GM21390 (cell line): ENCODE data around the gene OR7A10.

Experiments used
- ATAC-seq: cut with Tn5 transposase; IDR thresholded peaks from one replicate; pipeline ENCODE4 v1.9.1; 2021; ENCODE audit not compliant: unreplicated experiment

OR7A10 gene

GRCh38 chr19:14848822-14849221 lies at the start of gene OR7A10:
Gene OR7A10, minus strand, starts transcription at chr19:14848922. Its CDS starts 7,045 bp downstream, at chr19:14841877.
- ATAC-seq = no peak

GRCh38 chr19:14890643-14891379 lies 42.1 kb upstream of the OR7A10 start:
- no peak for ATAC-seq

GRCh38 chr19:14889994-14890642 lies 41.4 kb upstream of the OR7A10 start:
- no peak for ATAC-seq

GRCh38 chr19:14886032-14886431 lies 37.3 kb upstream of the OR7A10 start, which contains the start of gene OR7A17:
Gene OR7A17, minus strand, starts transcription at chr19:14886132. Its CDS starts 4,777 bp downstream, at chr19:14881355.
- no peak for ATAC-seq

GRCh38 chr19:14871619-14872230 lies 23.0 kb upstream of the OR7A10 start:
- no peak for ATAC-seq

- ATAC-seq = no peak
These were observed 19.8 kb upstream of the OR7A10 start for GRCh38 chr19:14868497-14868896.

GRCh38 chr19:14843578-14843977 lies 5.1 kb downstream of the OR7A10 start:
- ATAC-seq = no peak

- no peak for ATAC-seq
These were observed 5.6 kb downstream of the OR7A10 start for GRCh38 chr19:14843169-14843568.

GRCh38 chr19:14840206-14840605 lies 8.5 kb downstream of the OR7A10 start:
- ATAC-seq = no peak

GRCh38 chr19:14837391-14837790 lies 11.3 kb downstream of the OR7A10 start:
- ATAC-seq = no peak

- ATAC-seq = no peak
These were observed 13.7 kb downstream of the OR7A10 start, which contains the start of the genes OR7A5 and OR7C1 for GRCh38 chr19:14835011-14835410. Gene OR7A5, minus strand, starts transcription at chr19:14835185. Its CDS starts 6,944 bp downstream, at chr19:14828241. Gene OR7C1, minus strand, starts transcription at chr19:14835185. Its CDS starts 35,049 bp downstream, at chr19:14800136.

- ATAC-seq = no peak
These were observed 18.0 kb downstream of the OR7A10 start for GRCh38 chr19:14830702-14831101.

GRCh38 chr19:14826006-14826405 lies 22.7 kb downstream of the OR7A10 start:
- ATAC-seq = no peak

- ATAC-seq = no peak
These were observed 26.8 kb downstream of the OR7A10 start for GRCh38 chr19:14821937-14822336.

GRCh38 chr19:14818588-14818987 lies 30.1 kb downstream of the OR7A10 start:
- no peak for ATAC-seq

GRCh38 chr19:14817052-14817451 lies 31.7 kb downstream of the OR7A10 start:
- no peak for ATAC-seq

- no peak for ATAC-seq
These were observed 33.6 kb downstream of the OR7A10 start for GRCh38 chr19:14814982-14815652.

- no peak for ATAC-seq
These were observed 39.3 kb downstream of the OR7A10 start for GRCh38 chr19:14809272-14810057.

- ATAC-seq = no peak
These were observed 44.0 kb downstream of the OR7A10 start for GRCh38 chr19:14804765-14805164.

GRCh38 chr19:14798760-14799159 lies 50.0 kb downstream of the OR7A10 start:
- no peak for ATAC-seq
